Cardiac septum (tissue), 1 donor: ENCODE measurements around the gene MSH3. TPM values are rescaled to one million over a fixed set of nuclear protein-coding genes. Genes with fewer than 3 reads are reported as not detected.
"Not testable (repeated sequence)": the region's sequence is repeated elsewhere in the genome, so short reads cannot be mapped to it uniquely, and the experiment has no call there.

Source experiments
- DNase-seq: peaks from one replicate; pipeline ENCODE4 v3.0.0-alpha.2; 2020; ENCODE audit warnings: low spot score
- intact Hi-C: fragments of 100-400 bp; cut with DNase I; formaldehyde crosslinking; loops from one replicate; pipeline ENCODE4 v1.14.0; 2022
- total RNA-seq: library from RNA; stranded (reverse); fragmentation: NEBNext Ultra II Directional; extraction: Animal tissue kit (Norgen Biotek cat#: 25700); gene quantifications from one replicate; pipeline ENCODE4 v1.2.1, GENCODE V29; 2021
- donor health status: DM: no; HTN: no; CAD: no.

MSH3 gene
- total RNA-seq, 1 donor from 2014 or later, result 9.4 TPM

DNA sequence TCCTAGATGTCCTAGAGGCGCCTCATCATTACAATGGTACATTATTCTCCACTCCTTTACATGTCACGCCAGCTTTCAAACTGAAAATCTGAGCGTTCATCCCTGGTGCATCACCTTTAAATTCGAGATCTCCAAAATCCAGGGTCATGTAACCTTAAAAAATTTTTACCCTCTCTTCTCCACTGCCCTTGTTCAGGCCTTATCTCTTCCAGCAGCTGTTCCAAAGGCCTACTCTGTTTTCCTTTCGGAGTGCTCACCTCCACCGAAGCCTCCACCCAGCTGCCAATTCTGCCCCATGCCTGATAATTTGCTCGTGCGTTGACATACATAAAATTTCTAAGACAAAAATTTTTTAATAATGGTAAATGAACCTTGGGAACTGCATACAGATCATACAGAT is 950 bp upstream of the MSH3 start:
- no peak for DNase-seq
- intact Hi-C loops, result loop anchor here (5.0 kb wide), 1 partner anchor 166 kb away; the partner anchor contains the start of gene FAM151B

DNA sequence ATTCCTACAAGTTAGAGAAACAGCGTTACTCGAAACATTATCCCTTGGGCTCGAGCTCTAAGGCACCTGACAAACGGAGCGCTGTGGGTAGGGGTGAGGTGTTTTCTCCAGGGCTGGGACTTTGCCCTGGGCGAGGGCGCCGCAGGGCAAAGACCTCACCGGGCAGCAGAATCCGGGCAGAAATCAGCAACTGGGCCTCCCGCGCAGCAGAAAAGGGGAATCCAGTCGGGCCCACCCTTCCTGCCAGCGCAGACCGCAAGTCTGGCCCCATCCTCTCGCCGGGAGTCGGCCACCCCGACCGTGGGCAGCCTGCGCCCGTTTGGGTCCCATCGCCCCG is 430 bp upstream of the MSH3 start:
- DNase-seq, result no peak
- intact Hi-C loops, result loop anchor here (5.0 kb wide), 1 partner anchor 167 kb away; the partner anchor contains the start of gene FAM151B

DNA sequence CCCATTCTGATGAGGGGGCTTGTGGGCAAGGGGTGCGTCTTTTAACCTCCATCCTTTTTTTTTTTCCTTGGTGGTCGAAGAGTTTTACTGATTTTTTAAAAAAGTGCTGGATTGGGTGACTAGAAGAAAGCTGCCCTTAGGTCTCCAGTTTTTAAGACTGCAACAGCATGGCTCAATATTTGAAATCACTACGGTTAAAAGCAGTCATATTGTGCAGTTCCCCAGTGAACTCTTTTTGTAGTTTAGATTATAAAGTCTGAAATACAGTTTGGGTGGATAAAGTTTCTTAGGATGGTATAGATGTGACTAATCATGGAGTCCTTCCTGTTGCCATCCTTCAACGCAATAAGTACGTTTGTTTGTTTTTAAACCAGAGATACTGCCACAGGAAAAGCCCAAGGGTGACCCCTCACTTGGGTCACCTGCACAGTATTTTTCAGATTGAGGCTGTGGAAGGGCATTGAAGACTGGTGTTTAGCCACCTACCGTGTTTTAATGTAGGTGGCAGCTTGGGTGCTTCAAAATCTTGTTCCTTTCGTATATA is 851 bp downstream of the MSH3 start:
- intact Hi-C loops, result no loop called here
- DNase-seq, result no peak

DNA sequence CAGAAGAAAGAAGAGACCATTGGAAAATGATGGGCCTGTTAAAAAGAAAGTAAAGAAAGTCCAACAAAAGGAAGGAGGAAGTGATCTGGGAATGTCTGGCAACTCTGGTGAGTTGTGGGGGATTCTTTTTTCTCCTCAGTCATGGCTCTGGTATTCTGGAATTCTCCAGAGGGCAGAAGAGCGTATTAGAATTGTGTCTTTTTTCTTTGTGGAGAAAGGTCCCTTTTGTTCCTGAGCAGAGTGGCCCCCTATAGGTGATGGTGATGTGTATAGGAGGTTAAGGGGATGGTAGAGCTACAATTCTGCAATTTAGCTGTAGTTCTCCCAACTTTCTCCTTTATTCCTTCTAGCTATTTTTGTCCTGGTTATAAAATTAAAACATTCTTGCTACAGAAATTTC is 2.0 kb downstream of the MSH3 start:
- intact Hi-C loops, result no loop called here
- DNase-seq, result no peak

DNA sequence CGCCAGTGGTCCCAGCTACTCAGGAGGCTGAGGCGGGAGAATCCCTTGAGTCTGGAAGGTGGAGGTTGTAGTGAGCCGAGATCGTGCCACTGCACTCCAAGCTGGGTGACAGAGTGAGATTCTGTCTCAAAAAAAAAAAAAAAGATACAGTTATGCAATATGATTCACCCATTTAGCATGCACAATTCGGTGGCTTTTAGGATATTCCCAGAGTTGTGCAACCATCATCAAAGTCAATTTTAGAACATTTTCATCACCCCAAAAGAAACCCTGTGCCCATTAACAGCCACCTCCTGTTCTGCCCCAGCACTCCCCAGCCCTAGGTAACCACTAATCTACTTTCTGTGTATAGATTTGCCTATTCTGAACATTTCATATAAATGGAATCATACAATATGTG is 4.7 kb downstream of the MSH3 start:
- intact Hi-C loops, result no loop called here
- DNase-seq, result no peak

DNA sequence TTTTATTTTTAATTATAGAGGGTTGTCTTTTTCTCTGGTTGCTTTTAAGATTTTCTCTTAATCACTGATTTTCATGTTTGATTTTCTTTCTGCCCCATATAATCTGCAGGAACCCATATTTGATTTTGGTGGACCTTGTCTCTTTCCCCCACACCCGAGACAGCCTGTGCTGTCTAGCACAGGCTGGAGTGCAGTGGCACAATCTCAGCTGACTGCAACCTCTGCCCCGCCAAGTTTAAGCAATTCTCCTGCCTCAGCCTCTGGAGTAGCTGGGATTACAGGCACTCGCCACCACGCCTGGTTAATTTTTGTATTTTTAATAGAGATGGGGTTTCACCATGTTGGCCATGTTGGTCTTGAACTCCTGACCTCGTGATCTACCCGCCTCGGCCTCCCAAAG is 6.2 kb downstream of the MSH3 start:
- DNase-seq, intact Hi-C loops: not testable (repeated sequence)

DNA sequence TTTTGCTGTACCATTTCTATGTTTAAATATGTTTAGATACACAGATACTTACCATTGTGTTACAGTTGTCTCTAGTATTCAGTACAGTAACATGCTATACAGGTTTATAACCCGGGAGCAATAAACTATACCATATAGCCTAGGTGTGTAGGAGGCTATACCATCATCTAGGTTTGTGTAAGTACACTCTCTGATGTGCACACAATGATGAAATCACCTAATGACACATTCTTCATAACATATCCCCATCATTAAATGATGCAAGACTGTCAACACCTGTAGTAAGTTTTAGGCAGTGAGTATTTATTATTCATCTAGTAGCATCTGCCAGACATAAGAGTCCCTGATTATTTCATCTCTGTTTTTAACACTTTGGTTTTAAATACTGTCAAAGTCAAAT is 7.7 kb downstream of the MSH3 start:
- intact Hi-C loops, result no loop called here
- DNase-seq, result no peak

DNA sequence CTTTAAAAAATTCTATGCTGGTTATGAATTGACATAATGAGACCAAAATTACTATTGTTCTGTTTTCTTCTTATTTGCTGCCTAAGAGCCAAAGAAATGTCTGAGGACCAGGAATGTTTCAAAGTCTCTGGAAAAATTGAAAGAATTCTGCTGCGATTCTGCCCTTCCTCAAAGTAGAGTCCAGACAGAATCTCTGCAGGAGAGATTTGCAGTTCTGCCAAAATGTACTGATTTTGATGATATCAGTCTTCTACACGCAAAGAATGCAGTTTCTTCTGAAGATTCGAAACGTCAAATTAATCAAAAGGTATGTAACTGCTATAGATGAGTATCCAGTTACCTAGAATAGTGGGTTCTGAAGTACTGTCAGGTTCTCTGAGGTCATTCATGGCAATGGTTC is 10.6 kb downstream of the MSH3 start:
- intact Hi-C loops, result no loop called here
- DNase-seq, result no peak

DNA sequence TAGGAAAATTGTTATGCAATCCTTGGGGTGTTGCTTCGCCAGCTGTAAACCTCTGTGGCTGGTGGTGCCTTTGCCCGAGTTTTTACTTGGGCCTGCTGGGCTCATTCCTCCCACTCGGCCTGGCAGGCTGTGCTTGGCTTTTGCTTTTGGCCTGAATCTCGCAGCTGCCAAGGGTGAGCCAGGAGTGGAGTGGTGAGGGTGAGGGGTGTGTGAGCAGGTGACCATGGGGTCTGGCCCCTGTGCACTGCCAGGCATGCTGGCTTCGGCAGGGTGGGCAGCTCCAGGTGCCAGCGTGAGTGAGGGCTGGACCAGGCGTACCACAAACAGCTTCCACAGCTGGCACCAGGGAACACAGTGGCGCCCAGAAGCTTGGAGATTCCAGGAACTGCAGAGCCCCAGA is 12.9 kb downstream of the MSH3 start:
- no peak for DNase-seq
- intact Hi-C loops, result no loop called here

DNA sequence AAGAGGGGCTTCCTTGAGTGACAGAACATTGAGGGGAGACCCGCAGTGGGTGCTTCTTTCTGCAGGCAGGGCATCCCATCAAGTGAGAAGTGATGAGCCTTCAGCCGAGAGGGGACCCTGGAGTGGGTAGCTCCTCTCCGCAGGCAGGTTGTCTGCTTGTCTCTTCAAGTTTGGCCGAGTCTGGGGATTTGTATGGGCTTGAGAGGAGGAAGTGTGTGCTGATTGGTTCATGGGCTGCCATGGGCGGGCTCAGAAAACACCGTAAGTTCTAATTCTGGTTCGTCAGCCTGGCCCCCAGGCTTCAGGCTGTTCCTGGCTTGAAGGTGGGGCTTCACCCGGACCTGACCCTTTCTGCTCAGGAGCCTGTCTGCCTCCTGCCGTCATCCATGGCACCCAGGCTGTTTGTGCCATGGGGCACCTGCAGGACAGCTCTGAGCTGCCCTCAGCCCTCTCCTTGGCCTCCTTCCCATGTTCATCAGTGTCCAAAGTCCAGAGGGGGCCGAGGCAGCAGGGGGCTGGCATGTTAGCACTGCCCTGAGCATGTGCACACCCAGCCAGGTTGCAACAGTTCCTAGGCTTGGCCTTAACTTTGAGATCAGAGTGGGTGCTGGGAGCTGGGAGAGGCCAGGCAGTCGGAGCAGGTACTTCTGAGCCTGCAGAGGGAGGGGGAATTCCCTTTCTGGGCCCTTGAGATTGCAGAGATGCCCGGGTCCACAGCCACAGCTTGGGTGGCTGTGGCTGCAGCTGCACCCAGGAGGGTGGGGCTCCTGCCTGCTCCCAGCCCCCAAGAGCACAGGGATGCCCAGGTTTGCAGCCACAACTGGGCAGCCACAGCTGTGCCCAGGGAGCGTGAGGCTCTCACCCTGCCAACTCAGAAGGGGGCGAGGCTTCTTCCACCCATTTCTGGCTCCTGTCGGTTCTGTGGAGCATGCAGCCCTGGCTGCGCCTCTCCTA is 13.8 kb downstream of the MSH3 start:
- intact Hi-C loops, result no loop called here
- no peak for DNase-seq

DNA sequence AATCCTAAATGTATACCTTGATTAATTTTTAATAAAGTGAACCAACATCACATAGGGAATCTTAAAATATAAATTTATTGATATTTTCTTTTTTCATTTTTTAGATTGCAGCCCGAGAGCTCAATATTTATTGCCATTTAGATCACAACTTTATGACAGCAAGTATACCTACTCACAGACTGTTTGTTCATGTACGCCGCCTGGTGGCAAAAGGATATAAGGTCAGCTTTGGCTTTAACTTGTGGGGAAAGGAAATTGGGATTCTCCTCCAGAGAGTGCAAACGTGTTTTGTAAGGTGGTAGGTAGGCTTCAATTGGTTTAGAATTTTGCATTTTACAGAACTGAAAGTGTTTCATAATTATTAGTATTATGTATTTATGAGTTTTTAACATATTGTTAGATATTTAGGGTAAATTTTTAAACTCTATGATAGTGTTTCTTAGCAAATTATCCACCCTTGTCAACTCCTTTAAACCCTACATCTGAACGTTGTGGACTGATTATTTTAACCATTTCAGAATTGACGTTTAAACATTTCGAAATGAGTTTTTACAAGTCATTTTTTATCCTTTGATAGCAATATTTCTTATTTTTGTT is 17.8 kb downstream of the MSH3 start:
- DNase-seq, result no peak
- intact Hi-C loops, result loop anchor here (5.0 kb wide), 1 partner anchor 185 kb away; the partner anchor contains the start of gene FAM151B

DNA sequence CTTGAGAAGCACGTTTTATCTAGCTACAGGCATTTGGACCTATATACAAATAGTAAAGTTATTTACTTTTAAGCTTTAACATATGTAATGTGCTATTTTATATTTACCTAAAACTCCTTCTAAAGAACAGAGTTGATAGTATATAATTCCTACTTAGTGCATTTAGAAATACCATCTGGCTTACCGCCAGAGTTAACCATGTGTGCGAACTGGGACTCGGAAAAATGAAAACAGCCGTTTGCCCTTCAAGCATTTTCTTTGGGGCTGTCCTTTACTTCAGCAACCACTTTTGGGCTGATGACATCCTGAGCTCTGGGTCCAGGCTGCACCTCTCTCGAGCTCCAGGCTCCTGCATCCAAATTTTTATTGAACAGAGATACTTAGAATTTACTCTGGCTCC is 22.3 kb downstream of the MSH3 start:
- DNase-seq, result no peak
- intact Hi-C loops, result no loop called here

DNA sequence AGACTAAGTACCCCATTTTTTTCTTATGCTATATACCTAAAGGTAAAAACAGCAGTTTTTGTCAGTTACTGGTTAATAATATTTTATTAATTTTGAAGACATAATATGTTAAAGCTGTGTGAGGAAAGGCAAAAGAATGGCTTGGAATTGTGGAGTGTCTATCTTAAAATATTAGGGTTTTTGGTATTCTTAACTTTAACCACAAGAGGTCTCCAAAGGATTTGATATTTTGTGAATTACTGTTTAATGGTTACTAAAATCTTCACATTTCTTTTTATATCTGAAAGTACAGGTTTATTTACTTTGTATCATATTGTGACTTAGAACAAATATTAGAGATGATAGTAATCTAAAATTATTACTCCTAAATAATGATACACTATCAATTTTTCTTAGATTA is 32.3 kb downstream of the MSH3 start:
- DNase-seq, result no peak
- intact Hi-C loops, result no loop called here

DNA sequence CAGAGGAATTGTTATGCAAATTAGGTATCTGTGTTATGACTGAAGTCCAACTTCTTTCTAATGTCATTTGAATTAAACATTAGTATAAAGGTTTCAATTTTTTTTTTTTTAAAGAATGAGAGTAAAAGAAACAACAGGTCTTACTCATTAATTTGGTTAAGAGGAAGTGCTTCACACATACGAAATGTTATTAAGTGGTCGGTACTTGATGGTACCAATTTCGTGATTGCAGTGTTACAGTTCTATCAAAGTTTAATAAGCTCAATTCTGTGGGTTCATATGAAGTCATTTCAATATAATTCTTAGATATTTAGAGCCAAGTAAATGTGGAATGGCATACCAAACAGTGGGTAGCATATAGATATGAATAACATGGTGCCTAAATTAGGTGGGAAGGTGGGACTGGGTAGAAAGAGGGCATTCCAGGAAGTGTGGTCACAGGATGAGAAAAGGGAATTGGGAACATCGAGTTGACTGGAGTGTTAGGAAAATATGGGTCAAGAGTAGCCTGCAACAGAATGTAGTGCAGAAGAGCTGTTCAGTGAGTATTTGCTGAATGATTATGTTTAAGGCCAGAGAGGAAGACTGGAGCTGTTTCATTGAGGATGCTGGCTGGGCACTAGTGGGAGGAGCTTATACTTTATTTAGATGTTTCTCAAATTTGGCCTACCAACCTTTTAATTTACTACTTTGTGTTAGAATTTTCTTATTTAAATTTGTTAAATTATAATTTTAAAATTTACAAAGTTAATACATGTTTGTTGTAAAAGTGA is 34.4 kb downstream of the MSH3 start:
- intact Hi-C loops, result no loop called here
- no peak for DNase-seq

DNA sequence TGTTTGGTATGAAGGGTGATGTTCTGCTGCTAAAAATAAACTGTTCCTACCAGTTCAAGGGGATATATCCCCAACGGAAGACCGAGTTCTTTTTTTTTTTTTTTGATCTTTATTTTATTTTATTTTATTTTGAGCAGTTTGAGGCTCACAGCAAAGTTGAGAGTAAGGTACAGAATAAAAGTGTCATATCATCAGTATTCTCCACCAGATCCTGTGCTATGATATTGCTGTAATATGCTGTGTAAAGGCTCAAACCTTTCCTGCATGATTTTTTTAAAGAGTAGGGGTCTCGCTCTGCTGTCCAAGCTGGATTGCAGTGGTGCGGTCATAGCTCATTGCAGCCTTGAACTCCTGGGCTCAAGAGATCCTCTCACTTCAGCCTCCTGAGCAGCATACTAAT is 35.2 kb downstream of the MSH3 start:
- intact Hi-C loops, result no loop called here
- DNase-seq, result no peak

DNA sequence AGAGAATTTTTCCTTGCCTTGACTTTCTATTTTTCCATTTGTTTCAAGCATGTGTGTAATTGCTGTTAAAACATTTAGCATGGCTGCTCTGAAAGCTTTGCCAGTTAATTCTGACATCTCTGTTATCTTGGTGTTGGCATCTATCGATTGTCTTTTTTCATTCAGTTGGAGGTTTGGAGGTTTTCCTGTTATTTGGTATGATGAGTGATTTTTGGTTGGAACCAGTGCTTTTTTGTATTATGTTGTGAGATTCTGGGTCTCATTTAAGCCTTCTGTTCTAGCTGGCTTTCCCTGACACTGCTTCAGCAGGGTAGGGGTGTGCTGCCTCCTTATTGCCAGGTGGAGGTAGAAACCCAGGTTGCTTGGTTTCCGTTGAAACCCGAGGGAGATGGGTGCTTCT is 41.2 kb downstream of the MSH3 start:
- intact Hi-C loops, result no loop called here
- DNase-seq, result no peak

DNA sequence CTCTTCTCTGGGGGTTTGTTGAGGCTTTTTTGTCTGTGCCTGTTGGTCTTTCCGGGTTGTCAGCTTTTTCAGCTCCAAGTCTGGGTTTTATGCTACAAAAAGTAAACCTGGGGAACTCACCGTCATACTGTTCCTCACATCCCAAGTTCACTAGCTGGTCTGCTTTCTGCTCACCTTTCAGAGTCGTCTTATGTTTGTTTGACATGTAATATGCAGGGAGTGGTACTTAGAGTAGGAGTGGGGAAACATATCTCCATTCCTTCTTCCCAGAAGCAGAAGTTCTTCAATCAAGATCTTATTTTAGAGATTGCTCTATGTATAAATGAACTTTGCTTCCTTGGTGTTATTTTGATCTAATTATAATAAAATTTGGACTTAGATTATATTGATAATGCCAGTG is 42.0 kb downstream of the MSH3 start:
- intact Hi-C loops, result no loop called here
- DNase-seq, result no peak

DNA sequence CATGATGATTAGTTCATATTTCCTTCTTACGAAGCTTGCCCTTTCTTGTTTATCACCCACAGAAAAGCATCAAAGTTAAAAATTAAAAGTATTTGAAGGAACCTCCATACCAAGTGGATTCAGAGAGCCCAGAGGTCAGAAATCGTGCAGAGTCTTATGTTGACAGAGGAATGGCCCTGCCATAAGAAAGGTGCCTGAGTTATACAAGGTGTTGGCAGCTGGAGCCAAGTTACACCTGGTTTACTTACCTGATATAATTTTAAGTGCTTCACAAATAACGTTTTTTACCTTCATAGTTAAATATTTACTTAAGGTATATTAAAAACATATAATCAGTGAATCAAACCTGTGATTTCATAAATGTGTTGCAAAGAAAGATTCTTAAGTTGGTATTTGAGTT is 42.6 kb downstream of the MSH3 start:
- DNase-seq, result no peak
- intact Hi-C loops, result no loop called here

DNA sequence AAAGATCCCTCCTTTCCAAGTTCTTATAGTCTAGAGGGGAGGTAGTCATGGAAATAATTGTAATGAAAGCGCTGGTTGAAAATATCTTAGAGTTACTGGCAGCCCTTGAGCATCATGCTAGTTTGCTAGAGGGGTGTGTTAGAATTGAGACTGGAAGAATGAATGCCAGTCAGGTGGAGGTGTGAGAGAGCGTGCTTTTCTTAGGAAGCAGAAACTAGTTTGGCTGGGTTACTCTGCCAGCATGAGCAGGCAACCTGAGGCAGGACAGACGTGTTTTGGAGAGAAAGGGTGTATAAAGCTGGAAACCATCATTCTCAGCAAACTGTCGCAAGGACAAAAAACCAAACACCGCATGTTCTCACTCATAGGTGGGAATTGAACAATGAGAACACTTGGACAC is 43.9 kb downstream of the MSH3 start:
- intact Hi-C loops, result no loop called here

DNA sequence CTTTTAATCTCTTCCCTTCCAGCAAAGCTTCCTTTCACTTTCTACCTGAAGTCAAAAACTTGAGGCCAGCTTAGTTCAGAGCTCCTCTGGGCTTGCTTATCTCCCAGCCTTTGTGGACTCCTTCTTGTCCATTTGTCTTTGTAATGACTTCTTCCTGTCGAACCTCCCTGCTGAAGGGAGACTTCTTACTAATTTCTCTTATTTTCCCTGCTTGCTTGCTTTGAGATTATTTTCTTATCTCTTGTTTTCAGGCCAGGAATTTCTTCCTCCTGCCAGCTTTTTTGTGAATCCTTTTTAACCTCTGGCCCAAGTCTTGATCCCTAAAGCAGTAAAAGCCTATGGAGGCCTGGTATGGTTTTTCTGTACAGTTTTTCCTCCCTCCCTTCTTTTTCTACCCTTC is 47.1 kb downstream of the MSH3 start:
- intact Hi-C loops, result loop anchor here (10.0 kb wide), 1 partner anchor 493 kb away; no protein-coding TSS in a partner anchor
- no peak for DNase-seq

More for the DNA sequence above, 43.9 kb downstream of the MSH3 start:
- DNase-seq, result no peak
